Chondrocyte (in vitro differentiated cells): Measurements from ENCODE around the gene BFSP2. TPM values are rescaled to one million over a fixed set of nuclear protein-coding genes. Genes with fewer than 3 reads are reported as not detected.

Experiments used
- DNase-seq: peaks from one replicate; pipeline ENCODE4 v3.0.0; 2021; ENCODE audit warnings: mixed read lengths, low spot score
- H3K27ac Mint-ChIP-seq: one replicate; pipeline ENCODE4 v1.8.0; 2021; ENCODE audit warnings: mild to moderate bottlenecking, moderate library complexity, mixed read lengths; ENCODE audit not compliant: unreplicated experiment
- H3K27me3 Mint-ChIP-seq: 2 replicates; pipeline ENCODE4 v1.8.0; 2021; ENCODE audit warnings: low read depth, mixed read lengths
- H3K36me3 Mint-ChIP-seq: 2 replicates; pipeline ENCODE4 v1.8.0; 2021; ENCODE audit warnings: low read depth, mixed read lengths
- H3K4me1 Mint-ChIP-seq: 2 replicates; pipeline ENCODE4 v1.8.0; 2021; ENCODE audit warnings: low read depth, mild to moderate bottlenecking, mixed read lengths
- H3K4me3 Mint-ChIP-seq: one replicate; pipeline ENCODE4 v1.8.0; 2021; ENCODE audit warnings: mild to moderate bottlenecking, moderate library complexity, mixed read lengths; ENCODE audit not compliant: unreplicated experiment
- H3K9me3 Mint-ChIP-seq: 2 replicates; pipeline ENCODE4 v1.8.0; 2021; ENCODE audit warnings: low read depth, mixed read lengths
- total RNA-seq: library from RNA; stranded (reverse); gene quantifications from 3 replicates; pipeline ENCODE4 v1.2.1, GENCODE V29; 2021
- TF ChIP-seq, protein P1 (sequence below): fragments of 200-600 bp; sonication (generic); IDR thresholded peaks from 2 replicates; pipeline ENCODE4 v1.5.0; 2021; ENCODE audit warnings: antibody characterized with exemption, mild to moderate bottlenecking, moderate library complexity

Gene BFSP2
- total RNA-seq, 1 donor from 2014 or later: not detected

DNA sequence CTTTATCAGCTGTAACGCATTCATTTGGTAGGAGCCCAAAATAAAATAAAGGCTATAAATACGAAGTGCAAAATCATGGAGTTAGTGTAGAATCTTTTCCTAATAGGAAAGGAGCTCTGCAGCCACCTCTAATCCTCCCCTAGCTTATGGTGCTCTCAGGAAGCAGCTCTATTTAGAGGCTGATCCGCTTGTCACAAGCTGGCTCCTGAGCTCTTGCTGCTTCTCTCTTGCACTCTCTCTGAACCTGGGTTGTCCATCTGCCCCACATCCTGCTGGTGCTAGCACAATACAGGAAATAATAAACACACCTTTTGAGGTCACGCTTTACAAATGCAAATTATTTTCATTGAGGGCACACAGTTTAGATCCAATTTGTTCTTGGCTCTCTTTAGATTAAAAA, 37.3 kb upstream of the BFSP2 start:
- no peaks in the 10 kb centered on the region for H3K9me3 Mint-ChIP-seq
- H3K36me3 Mint-ChIP-seq: peaks cover 1% of the 10 kb centered on the region
- no peak for DNase-seq
- TF ChIP-seq, protein P1, sequence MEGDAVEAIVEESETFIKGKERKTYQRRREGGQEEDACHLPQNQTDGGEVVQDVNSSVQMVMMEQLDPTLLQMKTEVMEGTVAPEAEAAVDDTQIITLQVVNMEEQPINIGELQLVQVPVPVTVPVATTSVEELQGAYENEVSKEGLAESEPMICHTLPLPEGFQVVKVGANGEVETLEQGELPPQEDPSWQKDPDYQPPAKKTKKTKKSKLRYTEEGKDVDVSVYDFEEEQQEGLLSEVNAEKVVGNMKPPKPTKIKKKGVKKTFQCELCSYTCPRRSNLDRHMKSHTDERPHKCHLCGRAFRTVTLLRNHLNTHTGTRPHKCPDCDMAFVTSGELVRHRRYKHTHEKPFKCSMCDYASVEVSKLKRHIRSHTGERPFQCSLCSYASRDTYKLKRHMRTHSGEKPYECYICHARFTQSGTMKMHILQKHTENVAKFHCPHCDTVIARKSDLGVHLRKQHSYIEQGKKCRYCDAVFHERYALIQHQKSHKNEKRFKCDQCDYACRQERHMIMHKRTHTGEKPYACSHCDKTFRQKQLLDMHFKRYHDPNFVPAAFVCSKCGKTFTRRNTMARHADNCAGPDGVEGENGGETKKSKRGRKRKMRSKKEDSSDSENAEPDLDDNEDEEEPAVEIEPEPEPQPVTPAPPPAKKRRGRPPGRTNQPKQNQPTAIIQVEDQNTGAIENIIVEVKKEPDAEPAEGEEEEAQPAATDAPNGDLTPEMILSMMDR: no peak
- no peaks in the 10 kb centered on the region for H3K4me1 Mint-ChIP-seq
- H3K27me3 Mint-ChIP-seq: peaks cover 28% of the 10 kb centered on the region
- no peak overlapping the region for H3K27ac Mint-ChIP-seq
- H3K4me3 Mint-ChIP-seq: no peak overlapping the region

DNA sequence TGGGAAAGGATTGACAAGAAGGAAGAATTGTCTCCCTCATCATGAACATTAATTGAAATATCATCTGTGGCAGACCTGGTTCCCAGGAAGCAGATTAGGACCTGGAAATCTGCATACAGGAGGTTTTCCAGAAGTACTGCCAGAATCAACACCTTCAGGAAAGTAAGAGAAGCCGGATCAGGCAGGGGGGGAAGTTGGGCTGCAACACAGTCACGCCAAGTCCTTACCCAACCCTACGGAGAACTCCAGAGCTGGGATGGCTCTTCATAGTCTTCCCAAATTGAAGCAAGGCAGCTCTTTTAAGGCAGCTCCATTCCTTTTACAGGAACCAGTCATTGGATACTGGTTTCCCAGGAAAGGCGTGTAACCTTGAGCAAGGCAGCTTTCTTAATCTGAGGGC, 35.2 kb upstream of the BFSP2 start:
- H3K4me3 Mint-ChIP-seq: no peak overlapping the region
- H3K9me3 Mint-ChIP-seq: no peaks in the 10 kb centered on the region
- peaks cover 1% of the 10 kb centered on the region for H3K36me3 Mint-ChIP-seq
- TF ChIP-seq, protein P1: no peak
- DNase-seq: no peak
- no peak overlapping the region for H3K27ac Mint-ChIP-seq
- H3K27me3 Mint-ChIP-seq: peaks cover 31% of the 10 kb centered on the region
- no peaks in the 10 kb centered on the region for H3K4me1 Mint-ChIP-seq

DNA sequence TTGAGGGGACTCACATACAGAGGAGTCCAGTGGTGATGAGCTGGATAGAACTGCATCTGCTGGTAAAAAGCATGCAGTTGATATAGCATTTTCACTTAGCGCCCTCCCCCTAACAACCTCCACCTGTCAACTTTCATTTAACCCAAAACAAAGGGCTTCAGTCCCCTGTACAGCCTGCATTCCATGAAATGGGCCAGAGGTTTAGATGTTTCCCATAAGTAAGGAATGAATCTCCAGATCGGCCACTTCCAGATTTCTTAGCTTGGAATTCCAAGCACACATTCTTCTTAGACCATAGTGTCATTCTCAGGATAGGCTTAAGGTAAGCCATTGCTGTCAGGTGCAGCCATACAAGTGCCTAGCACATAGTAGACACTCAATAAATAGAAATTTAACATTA, 32.9 kb upstream of the BFSP2 start:
- TF ChIP-seq, protein P1: no peak
- Mint-ChIP-seq H3K4me3 (no peak overlapping the region), H3K4me1 (no peaks in the 10 kb centered on the region), H3K27me3 (peaks cover 26% of the 10 kb centered on the region), H3K27ac (no peak overlapping the region), H3K9me3 (no peaks in the 10 kb centered on the region), H3K36me3 (peaks cover 1% of the 10 kb centered on the region)
- DNase-seq: no peak

DNA sequence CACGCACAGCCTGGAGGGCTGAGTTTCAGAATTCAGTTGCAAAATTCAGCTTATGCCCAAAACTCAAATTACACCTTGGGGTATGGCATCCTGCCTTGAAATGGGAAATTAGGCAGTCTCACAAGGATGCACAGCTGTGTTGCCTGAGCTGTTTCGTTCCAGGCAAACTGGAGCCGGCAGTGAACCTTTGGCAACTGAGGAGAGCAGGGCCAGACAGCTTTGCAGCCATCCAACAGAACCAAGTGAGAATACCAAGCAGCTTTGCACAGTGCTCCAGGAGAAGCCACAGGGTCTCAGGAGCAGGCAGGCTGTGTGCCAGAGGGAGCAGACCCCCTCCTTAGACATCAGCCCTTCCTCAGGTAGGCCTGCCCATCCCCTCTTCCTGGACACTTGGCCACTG, 32.5 kb upstream of the BFSP2 start:
- DNase-seq: no peak
- H3K9me3 Mint-ChIP-seq: no peaks in the 10 kb centered on the region
- no peak overlapping the region for H3K4me3 Mint-ChIP-seq
- TF ChIP-seq, protein P1: no peak
- no peak overlapping the region for H3K27ac Mint-ChIP-seq
- H3K4me1 Mint-ChIP-seq: no peaks in the 10 kb centered on the region
- H3K36me3 Mint-ChIP-seq: peaks cover 1% of the 10 kb centered on the region
- peaks cover 26% of the 10 kb centered on the region for H3K27me3 Mint-ChIP-seq

DNA sequence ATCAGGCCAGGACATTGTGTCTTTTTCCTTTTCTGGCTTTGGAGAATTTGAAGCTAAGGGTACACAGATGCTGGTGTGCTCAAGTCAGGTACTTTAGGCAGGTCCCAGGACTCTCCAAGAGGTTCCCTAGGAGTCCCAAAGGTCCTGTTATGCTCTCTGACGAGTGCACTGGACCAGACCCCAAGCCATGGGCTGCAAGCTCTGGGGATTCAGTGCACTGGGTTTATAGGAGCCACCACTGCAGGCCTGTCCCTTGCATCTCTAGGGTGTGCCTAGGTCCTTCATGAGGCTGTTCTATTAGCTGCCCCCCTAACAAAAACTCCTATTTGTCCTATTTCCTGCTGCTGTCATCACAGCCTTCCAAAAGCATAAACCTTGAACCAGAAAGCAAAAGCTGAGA, 31.9 kb upstream of the BFSP2 start:
- no peak overlapping the region for H3K4me3 Mint-ChIP-seq
- no peak overlapping the region for H3K27ac Mint-ChIP-seq
- peaks cover 25% of the 10 kb centered on the region for H3K27me3 Mint-ChIP-seq

More for the DNA sequence above, 31.9 kb upstream of the BFSP2 start:
- Mint-ChIP-seq H3K4me1 (no peaks in the 10 kb centered on the region), H3K9me3 (no peaks in the 10 kb centered on the region), H3K36me3 (peaks cover 1% of the 10 kb centered on the region)
- no peak for DNase-seq
- TF ChIP-seq, protein P1: no peak
